Sigmoid colon (tissue), 7 donors: ENCODE data around the gene GOLGA8M. TPM values are rescaled to one million over a fixed set of nuclear protein-coding genes. Genes with fewer than 3 reads are reported as not detected.
"Not testable (repeated sequence)": the region's sequence is repeated elsewhere in the genome, so short reads cannot be mapped to it uniquely, and the experiment has no call there.

ENCODE experiments used
- DNase-seq: peaks from one replicate; pipeline ENCODE4 v3.0.0-alpha.2; 2019
- H3K27ac ChIP-seq, 4 donors: fragments of 200-600 bp; sonication (generic); one replicate each; pipeline ENCODE4 v1.5.1; 2016 to 2019; ENCODE audit warnings: mild to moderate bottlenecking in 1 of 4
- H3K27me3 ChIP-seq, 3 donors: fragments of 200-600 bp; sonication (generic); one replicate each; pipeline ENCODE4 v1.5.1; 2019; ENCODE audit warnings: mild to moderate bottlenecking in 1 of 3
- H3K36me3 ChIP-seq, 4 donors: fragments of 200-600 bp; sonication (generic); one replicate each; pipeline ENCODE4 v1.5.1; 2016 to 2019
- H3K4me1 ChIP-seq, 4 donors: fragments of 200-600 bp; sonication (generic); one replicate each; pipeline ENCODE4 v1.5.1; 2017 to 2019
- H3K4me3 ChIP-seq, 4 donors: fragments of 200-600 bp; sonication (generic); one replicate each; pipeline ENCODE4 v1.5.1; 2017 to 2019; ENCODE audit warnings: mild to moderate bottlenecking in 2 of 4, moderate library complexity in 1 of 4
- H3K9me3 ChIP-seq, 4 donors: fragments of 200-600 bp in 3 of 4; sonication (generic) in 3 of 4; one replicate each; pipeline versions ENCODE4 v1.5.1 to v1.6.1; 2013 to 2019
- CTCF ChIP-seq, 4 experiments: fragments of 450-650 bp in 3 of 4; fragments of 200-600 bp in 1 of 4; IDR thresholded peaks; one replicate each; pipeline ENCODE4 v1.5.1; 2016 to 2019; ENCODE audit warnings: antibody characterized with exemption in 4 of 4, mild to moderate bottlenecking in 3 of 4, moderate library complexity in 2 of 4
- EP300 ChIP-seq, 4 donors: sonication (generic); formaldehyde crosslinking; IDR thresholded peaks; one replicate each; pipeline ENCODE4 v1.6.1; 2017; ENCODE audit warnings: antibody characterized with exemption in 4 of 4
- POLR2A ChIP-seq, 2 donors: fragments of 450-650 bp; IDR thresholded peaks; one replicate each; pipeline ENCODE4 v1.6.1; 2016; ENCODE audit warnings: antibody characterized with exemption in 2 of 2, mild to moderate bottlenecking in 2 of 2, moderate library complexity in 2 of 2
- POLR2AphosphoS5 ChIP-seq, 4 donors: sonication (generic); formaldehyde crosslinking; IDR thresholded peaks; one replicate each; pipeline ENCODE4 v1.6.1; 2017; ENCODE audit warnings: antibody characterized with exemption in 4 of 4
- whole genome bisulfite sequencing, 2 donors: extraction: QIAGEN DNeasy Blood & Tissue Kit; methylation state at CpG; one replicate each; pipeline ENCODE4 v1.1.7; 2013; 5-methylcytosine and 5-hydroxymethylcytosine counted together
- intact Hi-C: fragments of 100-400 bp; cut with DNase I; formaldehyde crosslinking; loops from one replicate; pipeline ENCODE4 v1.15.1; 2023
- polyA plus RNA-seq, 3 donors: library from polyadenylated mRNA; stranded (reverse); fragments of 200-250 nt; gene quantifications; one replicate each; pipeline ENCODE4 v1.2.3, GENCODE V29; 2013
- total RNA-seq, 4 donors: library from RNA; depleted of rRNA; stranded (reverse); fragments of >200 nt; gene quantifications; one replicate each; pipeline ENCODE4 v1.1.0, GENCODE V29; 2016
- donor health status: healthy with polysubstance abuse.
- donor health status: Bipolar disorder and iron deficiency.
- donor health status: healthy.

GOLGA8M gene
- total and polyA plus RNA-seq, 7 donors, result 0.16 to 0.82 (median 0.55) TPM; not detected in 2

DNA sequence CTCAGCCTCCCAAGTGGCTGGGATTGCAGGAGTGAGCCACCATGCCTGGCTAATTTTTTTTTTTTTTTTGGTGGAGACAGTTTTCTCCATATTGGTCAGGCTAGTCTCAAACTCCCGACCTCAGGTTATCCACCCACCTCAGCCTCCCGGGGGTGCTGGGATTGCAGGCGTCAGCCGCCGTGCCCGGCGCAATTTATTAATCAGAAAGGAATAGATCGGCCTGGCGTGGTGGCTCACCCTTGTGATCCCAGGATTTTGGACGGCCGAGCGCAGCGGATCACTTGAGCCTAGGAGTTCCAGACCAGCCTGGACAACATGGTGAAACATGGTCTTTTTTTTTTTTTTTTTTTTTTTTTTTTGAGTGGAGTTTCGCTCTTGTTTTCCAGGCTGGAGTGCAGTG, 13.3 kb upstream of the GOLGA8M start:
- intact Hi-C loops, result no loop called here

GRCh38 chr15:28723986-28724385, 11.8 kb upstream of the GOLGA8M start:
- intact Hi-C loops, H3K27me3 ChIP-seq, H3K4me1 ChIP-seq, H3K4me3 ChIP-seq, H3K27ac ChIP-seq, H3K9me3 ChIP-seq, H3K36me3 ChIP-seq, DNase-seq: not testable (repeated sequence)
- WGBS, 2 donors, result 80 to 85% methylated on average over 4 of the region's 5 CpGs

More for the DNA sequence above, 13.3 kb upstream of the GOLGA8M start:
- WGBS, 2 donors, result 97% methylated on average over 14 of the region's 14 CpGs
- TF ChIP-seq EP300 (IDR thresholded peaks at IDR 0.05) (no peak), POLR2AphosphoS5 (IDR thresholded peaks at IDR 0.05) (no peak), POLR2A (IDR thresholded peaks at IDR 0.05) (no peak), CTCF (IDR thresholded peaks at IDR 0.05) (no peak)
- H3K9me3 ChIP-seq, result no peaks in the 10 kb centered on the region
- no peak overlapping the region for H3K4me3 ChIP-seq
- no peak for DNase-seq
- H3K4me1 ChIP-seq, result no peaks in the 10 kb centered on the region
- no peak overlapping the region for H3K27ac ChIP-seq
- no peaks in the 10 kb centered on the region for H3K36me3 ChIP-seq
- no peaks in the 10 kb centered on the region for H3K27me3 ChIP-seq

DNA sequence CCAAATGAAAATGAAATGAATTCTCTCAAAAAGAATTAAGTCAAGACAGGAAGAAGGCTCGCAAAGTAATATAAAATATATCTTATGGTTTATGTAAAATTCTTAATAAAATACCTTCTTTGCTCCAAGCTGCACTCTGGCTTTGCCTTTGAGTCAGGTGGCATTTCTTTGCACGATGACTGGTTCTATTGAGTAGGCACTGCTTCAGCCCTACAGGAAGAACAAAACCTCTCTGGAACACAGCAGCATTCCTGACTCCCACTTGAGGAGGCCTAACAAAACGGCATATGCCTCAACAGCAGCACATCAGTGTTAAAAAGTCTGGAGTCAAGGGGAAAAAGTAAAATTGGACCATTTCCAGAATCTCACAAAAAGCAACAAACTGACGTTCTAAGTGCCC, 7.4 kb upstream of the GOLGA8M start:
- H3K4me3 ChIP-seq, H3K27ac ChIP-seq, H3K27me3 ChIP-seq, H3K9me3 ChIP-seq, H3K4me1 ChIP-seq, intact Hi-C loops, DNase-seq, H3K36me3 ChIP-seq: not testable (repeated sequence)
- WGBS, 2 donors, result 69 to 77% methylated on average over 4 of the region's 4 CpGs

DNA sequence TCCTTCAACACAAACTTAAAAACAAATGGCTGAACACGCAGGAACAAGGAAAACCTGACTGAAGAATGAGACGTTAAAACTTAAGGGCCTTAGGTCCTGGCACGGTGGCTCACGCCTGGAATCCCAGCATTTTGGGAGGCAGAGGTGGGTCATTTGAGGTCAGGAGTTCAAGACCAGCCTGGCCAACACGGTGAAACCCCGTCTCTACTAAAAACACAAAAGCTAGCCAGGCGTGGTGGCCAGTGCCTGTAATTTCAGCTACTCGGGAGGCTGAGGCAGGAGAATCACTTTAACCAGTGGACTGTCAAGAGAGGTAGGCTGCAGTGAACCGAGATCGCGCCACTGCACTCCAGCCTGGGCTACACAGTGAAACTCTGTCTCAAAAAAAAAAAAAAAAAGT, 6.4 kb upstream of the GOLGA8M start:
- H3K4me1 ChIP-seq, H3K36me3 ChIP-seq, intact Hi-C loops, H3K27me3 ChIP-seq, H3K27ac ChIP-seq, H3K9me3 ChIP-seq, DNase-seq, H3K4me3 ChIP-seq: not testable (repeated sequence)
- 82 to 83% methylated on average over 11 of the region's 11 CpGs for WGBS, 2 donors

DNA sequence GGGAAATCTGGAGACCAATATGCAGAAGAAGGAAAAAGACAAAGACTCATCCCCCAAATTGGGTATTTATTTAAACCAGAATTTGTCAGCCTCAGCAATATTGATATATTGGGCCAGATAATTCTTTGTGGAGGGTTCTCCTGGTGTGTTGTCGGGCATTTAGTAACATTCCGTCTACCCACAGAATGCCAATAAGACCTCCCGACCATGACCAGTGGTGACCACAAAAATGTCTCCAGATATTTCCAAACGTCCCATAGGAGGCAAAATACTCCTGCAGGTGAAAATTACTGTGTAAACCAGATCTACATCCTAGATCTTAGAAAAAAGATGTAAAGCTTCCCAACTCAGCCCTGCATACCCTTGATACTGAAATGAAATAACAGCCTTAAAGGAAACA, 2.0 kb upstream of the GOLGA8M start:
- intact Hi-C loops, DNase-seq, H3K4me3 ChIP-seq, H3K4me1 ChIP-seq, H3K27me3 ChIP-seq, H3K9me3 ChIP-seq, H3K36me3 ChIP-seq, H3K27ac ChIP-seq: not testable (repeated sequence)
- 84 to 90% methylated on average over 4 of the region's 4 CpGs for WGBS, 2 donors

GRCh38 chr15:28703927-28704326, 8.3 kb downstream of the GOLGA8M start:
- DNase-seq, H3K36me3 ChIP-seq, H3K27me3 ChIP-seq, H3K4me1 ChIP-seq, H3K4me3 ChIP-seq, H3K27ac ChIP-seq, H3K9me3 ChIP-seq, intact Hi-C loops: not testable (repeated sequence)
- 53 to 73% methylated on average over 7 of the region's 9 CpGs for WGBS, 2 donors

DNA sequence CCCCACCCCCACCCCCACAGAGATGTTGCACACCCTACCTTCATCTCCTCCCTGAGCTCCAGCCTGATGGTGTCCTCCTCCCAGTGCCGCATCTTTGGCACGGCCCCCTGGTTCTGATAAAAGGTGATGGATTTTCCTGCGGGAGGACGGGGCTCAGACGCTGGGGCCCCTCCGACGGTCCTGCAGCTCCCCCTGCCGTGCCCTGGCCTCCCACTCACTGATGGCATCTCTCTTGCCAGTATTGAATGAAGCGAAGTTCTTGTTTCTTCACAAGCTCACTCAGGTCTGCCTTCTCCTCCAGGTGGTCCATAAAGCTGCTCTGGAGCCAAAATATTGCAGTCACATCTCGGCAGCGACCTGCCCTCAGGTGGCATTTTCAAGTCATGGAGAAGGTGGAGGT, 9.8 kb downstream of the GOLGA8M start:
- intact Hi-C loops, H3K36me3 ChIP-seq, H3K27me3 ChIP-seq, DNase-seq, H3K27ac ChIP-seq, H3K9me3 ChIP-seq, H3K4me3 ChIP-seq, H3K4me1 ChIP-seq: not testable (repeated sequence)
- 66 to 75% methylated on average over 11 of the region's 11 CpGs for WGBS, 2 donors

DNA sequence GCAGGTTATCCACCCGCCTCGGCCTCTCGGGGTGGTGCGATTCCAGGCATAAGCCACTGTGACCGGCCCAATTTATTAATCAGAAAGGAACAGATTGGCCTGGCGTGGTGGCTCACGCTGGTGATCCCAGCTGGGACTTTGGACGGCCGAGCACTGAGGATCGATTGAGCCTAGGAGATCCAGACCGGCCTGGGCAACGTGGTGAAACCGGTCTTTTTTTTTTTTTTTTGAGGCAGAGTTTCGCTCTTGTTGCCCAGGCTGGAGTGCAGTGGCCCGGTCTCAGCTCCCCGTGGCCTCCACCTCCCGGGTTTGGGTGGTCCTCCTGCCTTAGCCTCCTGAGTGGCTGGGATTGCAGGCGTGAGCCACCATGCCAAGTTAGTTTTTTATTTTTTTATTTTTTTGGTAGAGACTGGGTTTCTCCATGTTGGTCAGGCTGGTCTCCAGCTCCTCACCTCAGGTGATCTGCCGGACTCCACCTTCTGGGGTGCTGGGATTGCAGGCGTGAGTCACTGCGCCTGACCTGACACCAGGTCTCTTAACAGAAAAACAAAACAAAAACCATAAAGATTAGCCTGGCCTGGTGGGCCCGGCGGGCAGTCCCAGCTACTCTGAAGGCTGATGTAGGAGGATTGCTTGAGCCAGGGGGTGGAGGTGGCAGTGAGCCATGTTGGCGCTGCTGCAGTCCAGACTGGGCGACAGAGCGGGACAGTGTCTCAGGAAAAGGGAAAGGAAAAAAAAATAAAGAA, 18.0 kb downstream of the GOLGA8M start:
- not testable (repeated sequence) for DNase-seq
- WGBS, 2 donors, result 93% methylated on average over 26 of the region's 26 CpGs

GRCh38 chr15:28693021-28693420, 19.2 kb downstream of the GOLGA8M start:
- intact Hi-C loops, H3K4me3 ChIP-seq, H3K9me3 ChIP-seq, DNase-seq, H3K36me3 ChIP-seq, H3K27ac ChIP-seq, H3K4me1 ChIP-seq, H3K27me3 ChIP-seq: not testable (repeated sequence)
- 94 to 96% methylated on average over 13 to 14 of the region's 14 CpGs for WGBS, 2 donors

More for the DNA sequence above, 18.0 kb downstream of the GOLGA8M start:
- H3K36me3 ChIP-seq, H3K27me3 ChIP-seq, H3K9me3 ChIP-seq, intact Hi-C loops, H3K27ac ChIP-seq, H3K4me1 ChIP-seq, H3K4me3 ChIP-seq: not testable (repeated sequence)

DNA sequence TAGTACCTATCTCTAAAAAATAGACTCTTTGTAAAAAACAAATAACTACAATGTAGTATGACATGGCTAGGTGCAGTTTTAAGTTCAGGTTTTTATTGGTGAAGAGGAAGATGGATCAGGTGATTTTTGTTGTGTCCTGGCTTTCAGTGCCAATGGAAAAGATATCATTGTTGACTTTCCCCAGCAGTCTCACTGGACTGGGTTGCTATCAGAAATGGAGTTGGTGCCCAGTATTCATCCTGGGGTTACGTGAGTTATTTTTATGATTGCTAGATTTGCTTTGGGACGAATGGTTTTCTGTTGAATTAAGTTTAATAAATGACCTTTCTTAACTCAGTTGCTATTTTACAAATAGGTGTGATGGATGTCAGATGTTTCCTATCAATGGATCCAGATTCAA, 38.7 kb downstream of the GOLGA8M start:
- H3K4me1 ChIP-seq, H3K27ac ChIP-seq, DNase-seq, H3K27me3 ChIP-seq, H3K9me3 ChIP-seq, H3K36me3 ChIP-seq, intact Hi-C loops, H3K4me3 ChIP-seq: not testable (repeated sequence)
- no CpG with 5 or more reads among the region's 2 CpGs for WGBS, 2 donors

DNA sequence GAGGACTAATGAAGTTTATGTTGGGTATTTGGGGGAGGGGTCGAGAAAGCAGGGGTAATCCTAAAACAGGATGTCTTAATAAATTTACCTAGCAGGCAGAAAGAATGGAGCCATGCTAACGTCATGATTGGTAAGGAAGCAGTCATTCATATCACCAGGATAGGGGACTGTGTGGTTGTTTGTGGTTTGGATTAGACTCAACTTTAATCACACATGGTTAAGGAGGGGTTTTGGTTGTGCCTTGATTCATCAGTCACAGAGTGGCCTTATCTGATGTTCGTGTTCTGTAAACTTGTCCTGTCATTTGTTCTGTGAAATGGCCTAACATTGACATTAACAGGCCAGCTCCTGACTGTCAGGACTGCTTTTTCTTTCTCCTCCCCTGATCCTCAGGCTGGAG, 40.1 kb downstream of the GOLGA8M start:
- intact Hi-C loops, H3K27me3 ChIP-seq, DNase-seq, H3K27ac ChIP-seq, H3K9me3 ChIP-seq, H3K4me1 ChIP-seq, H3K36me3 ChIP-seq, H3K4me3 ChIP-seq: not testable (repeated sequence)
- no CpG with 5 or more reads among the region's 3 CpGs for WGBS, 2 donors

- WGBS, 2 donors, result no CpG with 5 or more reads among the region's 4 CpGs
- intact Hi-C loops, H3K27ac ChIP-seq, H3K4me1 ChIP-seq, H3K4me3 ChIP-seq, H3K36me3 ChIP-seq, H3K27me3 ChIP-seq, DNase-seq, H3K9me3 ChIP-seq: not testable (repeated sequence)
Measured at GRCh38 chr15:28666402-28666801, 45.8 kb downstream of the GOLGA8M start.
